ENCODE measurements around the gene NEDD8.

DNA sequence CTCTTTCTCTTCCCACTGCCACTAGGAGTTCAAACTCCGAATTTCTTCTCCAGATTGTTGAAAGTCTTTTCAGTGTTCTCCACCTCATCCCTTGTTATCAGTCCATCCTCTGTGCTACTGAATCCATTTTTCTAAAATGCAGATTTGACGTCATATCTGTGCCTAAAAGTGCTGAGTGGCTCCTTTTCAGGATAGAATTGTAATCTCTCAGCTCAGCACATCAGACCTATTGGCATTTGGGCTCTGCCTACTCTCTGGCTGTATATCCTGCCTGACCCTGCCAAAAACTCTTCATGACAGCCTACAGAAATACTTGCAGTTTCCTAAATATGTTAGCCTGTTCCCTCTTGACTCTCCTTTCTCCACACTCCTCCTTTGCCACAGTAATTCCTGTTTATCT is 40.3 kb upstream of the NEDD8 start:
- TF ChIP-seq CTCF (IDR thresholded peaks at IDR 0.05) (no peak), POLR2A (IDR thresholded peaks at IDR 0.05) (no peak)

Measured in uterus (tissue), 2 donors.